GM23338 (cell line): ENCODE results near the gene BUB1. TPM values are rescaled to one million over a fixed set of nuclear protein-coding genes. Genes with fewer than 3 reads are reported as not detected.
A peak's percentile ranks its signal among the peaks of the same experiment; 100 is the strongest.
"Not testable (repeated sequence)": the region's sequence is repeated elsewhere in the genome, so short reads cannot be mapped to it uniquely, and the experiment has no call there.

ENCODE experiments used
- ATAC-seq: fragments of 200-7000 bp; cut with Tn5 transposase; 3 replicates; pipeline ENCODE4 v1.9.1; 2020
- DNase-seq: peaks from one replicate; pipeline ENCODE4 v3.0.0-alpha.2; 2015; ENCODE audit warnings: low spot score
- H2AFZ ChIP-seq: fragments of 200-600 bp; sonication (generic); 2 replicates; pipeline ENCODE4 v1.8.0; 2016; ENCODE audit warnings: antibody characterized with exemption, mild to moderate bottlenecking, moderate library complexity
- H3F3A ChIP-seq: fragments of 200-600 bp; sonication (generic); replicated peaks from 2 replicates; pipeline ENCODE4 v1.8.0; 2017; ENCODE audit warnings: antibody characterized with exemption, mixed run types, low read depth
- H3K27ac ChIP-seq: fragments of 200-600 bp; sonication (generic); 2 replicates; pipeline ENCODE4 v1.6.1; 2016; ENCODE audit warnings: low read depth
- H3K27me3 ChIP-seq: fragments of 200-600 bp; sonication (generic); 2 replicates; pipeline ENCODE4 v1.8.0; 2016; ENCODE audit warnings: mild to moderate bottlenecking, mixed run types, moderate library complexity; ENCODE audit not compliant: insufficient read depth
- H3K36me3 ChIP-seq: fragments of 200-600 bp; sonication (generic); 2 replicates; pipeline ENCODE4 v1.8.0; 2016; ENCODE audit warnings: mild to moderate bottlenecking; ENCODE audit not compliant: insufficient read depth
- H3K4me1 ChIP-seq: fragments of 200-600 bp; sonication (generic); 2 replicates; pipeline ENCODE4 v1.8.0; 2016; ENCODE audit warnings: mild to moderate bottlenecking, moderate library complexity; ENCODE audit not compliant: insufficient read depth
- H3K4me2 ChIP-seq: fragments of 200-600 bp; sonication (generic); 2 replicates; pipeline ENCODE4 v1.7.1; 2017; ENCODE audit warnings: mixed run types
- H3K4me3 ChIP-seq: fragments of 200-600 bp; sonication (generic); 2 replicates; pipeline ENCODE4 v1.6.1; 2016; ENCODE audit warnings: mixed run types
- H3K79me2 ChIP-seq: fragments of 200-600 bp; sonication (generic); replicated peaks from 2 replicates; pipeline ENCODE4 v1.8.0; 2017; ENCODE audit warnings: mild to moderate bottlenecking; ENCODE audit not compliant: insufficient read depth
- H3K9me2 ChIP-seq: fragments of 200-600 bp; sonication (generic); 2 replicates; pipeline ENCODE4 v1.8.0; 2017; ENCODE audit not compliant: insufficient read depth
- H4K20me1 ChIP-seq: fragments of 200-600 bp; sonication (generic); replicated peaks from 2 replicates; pipeline ENCODE4 v1.8.0; 2017; ENCODE audit warnings: mild to moderate bottlenecking; ENCODE audit not compliant: insufficient read depth
- H3K27ac Mint-ChIP-seq: 2 replicates; pipeline ENCODE4 v1.8.0; 2020; ENCODE audit warnings: inconsistent platforms, mild to moderate bottlenecking, moderate library complexity, mixed read lengths
- H3K27me3 Mint-ChIP-seq: 3 replicates; pipeline ENCODE4 v1.8.0; 2022; ENCODE audit warnings: low read depth, mild to moderate bottlenecking, moderate library complexity, mixed read lengths, inconsistent platforms; ENCODE audit not compliant: insufficient read depth, poor library complexity
- H3K36me3 Mint-ChIP-seq: 3 replicates; pipeline ENCODE4 v1.8.0; 2021; ENCODE audit warnings: low read depth, mild to moderate bottlenecking, inconsistent platforms, moderate library complexity, mixed read lengths
- H3K4me1 Mint-ChIP-seq: 3 replicates; pipeline ENCODE4 v1.8.0; 2020; ENCODE audit warnings: mild to moderate bottlenecking, inconsistent platforms, mixed read lengths
- H3K4me3 Mint-ChIP-seq: 3 replicates; pipeline ENCODE4 v1.8.0; 2021; ENCODE audit warnings: moderate library complexity, mild to moderate bottlenecking, inconsistent platforms, mixed read lengths
- H3K9me3 Mint-ChIP-seq: 3 replicates; pipeline ENCODE4 v1.8.0; 2020; ENCODE audit warnings: moderate library complexity, mild to moderate bottlenecking, inconsistent platforms, mixed read lengths
- CREB1 ChIP-seq: fragments of 250-450 bp; sonication (Bioruptor Pico); IDR thresholded peaks from 2 replicates; pipeline ENCODE4 v1.5.0; 2020; ENCODE audit warnings: low read depth, mild to moderate bottlenecking, moderate library complexity
- EZH2 ChIP-seq: fragments of 200-600 bp; sonication (generic); IDR thresholded peaks from one replicate; pipeline ENCODE4 v1.8.0; 2017; ENCODE audit warnings: antibody characterized with exemption, mild to moderate bottlenecking, low read depth; ENCODE audit not compliant: unreplicated experiment
- EZH2phosphoT487 ChIP-seq: fragments of 200-600 bp; sonication (generic); IDR thresholded peaks from one replicate; pipeline ENCODE4 v1.8.1; 2018; ENCODE audit warnings: antibody characterized with exemption; ENCODE audit not compliant: unreplicated experiment
- ZNF331 ChIP-seq: fragments of 250-450 bp; sonication (Bioruptor Pico); IDR thresholded peaks from 2 replicates; pipeline ENCODE4 v1.5.0; 2020; ENCODE audit warnings: low read depth, mild to moderate bottlenecking, moderate library complexity
- ZNF462 ChIP-seq: fragments of 250-450 bp; sonication (Bioruptor Pico); IDR thresholded peaks from 2 replicates; pipeline ENCODE4 v1.5.0; 2020; ENCODE audit warnings: mild to moderate bottlenecking, moderate library complexity
- polyA plus RNA-seq: library from polyadenylated mRNA; unstranded; fragments of >200 nt; fragmentation: Nextera tagmentation; extraction: Ambion mirVana; gene quantifications from 2 replicates; pipeline ENCODE4 v1.2.1, GENCODE V29; 2016
- total RNA-seq: library from RNA; depleted of rRNA; stranded (reverse); fragments of >200 nt; shearing (Covaris generic); gene quantifications from 2 replicates; pipeline ENCODE4 v1.2.3, GENCODE V29; 2014

Gene BUB1
- total and polyA plus RNA-seq, 2 experiments from 2014 or later = 59.4 to 184 TPM

GRCh38 chr2:110702514-110703380 is 24.9 kb upstream of the BUB1 start (continued):
- TF ChIP-seq ZNF462 (CRISPR knock-in tag) = no peak
- no peak for TF ChIP-seq CREB1 (CRISPR knock-in tag)
- TF ChIP-seq EZH2 = no peak
- TF ChIP-seq ZNF331 (CRISPR knock-in tag) = no peak
- no peak for TF ChIP-seq EZH2phosphoT487

GRCh38 chr2:110698253-110698652 is 20.4 kb upstream of the BUB1 start:
- H3F3A ChIP-seq, H3K79me2 ChIP-seq, H3K4me2 ChIP-seq, H3K9me3 Mint-ChIP-seq, H3K36me3 ChIP-seq, H3K27ac Mint-ChIP-seq, H3K4me3 Mint-ChIP-seq, ATAC-seq, H3K27me3 Mint-ChIP-seq, H3K36me3 Mint-ChIP-seq, DNase-seq, H3K9me2 ChIP-seq, H2AFZ ChIP-seq, H3K27ac ChIP-seq, H3K4me3 ChIP-seq, H4K20me1 ChIP-seq, H3K27me3 ChIP-seq: not testable (repeated sequence)
- peaks cover 26% of the 10 kb centered on the region for H3K4me1 ChIP-seq
- peaks cover 30% of the 10 kb centered on the region for H3K4me1 Mint-ChIP-seq

- not testable (repeated sequence) for H3K27ac Mint-ChIP-seq, H3K36me3 Mint-ChIP-seq, H3K79me2 ChIP-seq, H3K27ac ChIP-seq, H4K20me1 ChIP-seq, H3K4me3 ChIP-seq, DNase-seq, H3K36me3 ChIP-seq, H3K9me3 Mint-ChIP-seq, ATAC-seq, H3K4me2 ChIP-seq, H3F3A ChIP-seq, H3K4me3 Mint-ChIP-seq
- Histone ChIP-seq H3K4me1 (peaks cover 18% of the 10 kb centered on the region), H2AFZ (0 out of 2 replicates have a peak overlapping the region, but pooled peaks have one; percentile 56), H3K9me2 (peaks cover 23% of the 10 kb centered on the region; the same call in 1 of the 2 replicates), H3K27me3 (peaks cover 11% of the 10 kb centered on the region)
- Mint-ChIP-seq H3K4me1 (peaks cover 22% of the 10 kb centered on the region), H3K27me3 (peaks cover 18% of the 10 kb centered on the region)
These were observed 17.5 kb upstream of the BUB1 start for GRCh38 chr2:110695146-110695898.
